T-cell (primary cell): ENCODE data around the gene RAB31. TPM values are rescaled to one million over a fixed set of nuclear protein-coding genes. Genes with fewer than 3 reads are reported as not detected.

Experiments used
- ATAC-seq, 4 experiments: fragments of 200-7000 bp in 3 of 4; fragments of 150-1000 bp in 1 of 4; cut with Tn5 transposase; replicated peaks in 1 of 4; 1 replicate in 3 of 4; 2 replicates in 1 of 4; pipeline ENCODE4 v1.10.0; 2021; ENCODE audit warnings: moderate library complexity in 3 of 4, mild to moderate bottlenecking in 2 of 4, moderate number of reproducible peaks in 1 of 4
- CTCF ChIA-PET, 2 donors: fragments of 300-600 bp; sonication (Branson Sonifier 250); formaldehyde crosslinking; loops; one replicate each; lab custom pipeline; 2022; ENCODE audit warnings: antibody characterized with exemption in 2 of 2; lab: Charles Lee
- POLR2A ChIA-PET, 2 donors: fragments of 300-600 bp; sonication (Branson Sonifier 250); formaldehyde crosslinking; loops; one replicate each; lab custom pipeline; 2022; ENCODE audit warnings: antibody characterized with exemption in 2 of 2; lab: Charles Lee
- DNase-seq, 35 experiments: peaks; one replicate each; pipeline versions ENCODE4 v3.0.0 to v3.0.0-alpha.2; 2013 to 2023
- H3K27ac ChIP-seq: one replicate; pipeline ENCODE4 v1.5.1; 2013; ENCODE audit warnings: low read length
- H3K27me3 ChIP-seq, 2 experiments: replicated peaks in 1 of 2; 1 replicate in 1 of 2; 2 replicates in 1 of 2; pipeline versions ENCODE4 v1.6.1 to v1.7.0; 2013; ENCODE audit warnings: low read length in 1 of 2, mixed read lengths in 1 of 2; ENCODE audit not compliant: control insufficient read depth in 2 of 2, insufficient read depth in 2 of 2; ENCODE audit errors: extremely low read depth in 1 of 2
- H3K36me3 ChIP-seq, 2 donors: 1 replicate in 1 of 2; 2 replicates in 1 of 2; pipeline versions ENCODE4 v1.6.1 to v1.7.0; 2013; ENCODE audit warnings: low read length in 1 of 2; ENCODE audit not compliant: control insufficient read depth in 2 of 2, insufficient read depth in 1 of 2; ENCODE audit errors: extremely low read depth in 1 of 2
- H3K4me1 ChIP-seq, 2 experiments: 1 replicate in 1 of 2; 2 replicates in 1 of 2; pipeline versions ENCODE4 v1.6.1 to v1.7.0; 2013; ENCODE audit warnings: low read length in 2 of 2, mixed read lengths in 1 of 2; ENCODE audit not compliant: insufficient read depth in 2 of 2, control insufficient read depth in 1 of 2; ENCODE audit errors: extremely low read depth in 1 of 2
- H3K4me3 ChIP-seq, 2 donors: 1 replicate in 1 of 2; 2 replicates in 1 of 2; pipeline versions ENCODE4 v1.5.1 to v1.7.0; 2013; ENCODE audit warnings: mild to moderate bottlenecking in 2 of 2, low read length in 1 of 2, moderate library complexity in 1 of 2; ENCODE audit not compliant: control insufficient read depth in 1 of 2; ENCODE audit errors: extremely low read depth in 1 of 2
- H3K9me3 ChIP-seq: 2 replicates; pipeline ENCODE4 v1.7.0; 2013
- H3K27ac Mint-ChIP-seq, 2 donors: one replicate each; pipeline ENCODE4 v1.8.0; 2020 to 2021; ENCODE audit warnings: mild to moderate bottlenecking in 2 of 2, mixed read lengths in 2 of 2
- H3K27me3 Mint-ChIP-seq, 2 donors: one replicate each; pipeline ENCODE4 v1.8.0; 2021 to 2022; ENCODE audit warnings: mixed read lengths in 2 of 2
- H3K36me3 Mint-ChIP-seq: one replicate; pipeline ENCODE4 v1.8.0; 2021; ENCODE audit warnings: mixed read lengths
- H3K4me1 Mint-ChIP-seq, 3 donors: one replicate each; pipeline ENCODE4 v1.8.0; 2020 to 2022; ENCODE audit warnings: mixed read lengths in 3 of 3, mild to moderate bottlenecking in 1 of 3
- H3K4me3 Mint-ChIP-seq, 3 donors: one replicate each; pipeline ENCODE4 v1.8.0; 2020 to 2022; ENCODE audit warnings: mild to moderate bottlenecking in 3 of 3, mixed read lengths in 3 of 3, moderate library complexity in 3 of 3
- H3K9me3 Mint-ChIP-seq, 3 donors: one replicate each; pipeline ENCODE4 v1.8.0; 2020 to 2022; ENCODE audit warnings: mixed read lengths in 3 of 3
- WGBS: methylation state at CpG from one replicate; pipeline ENCODE4 v1.1.5; 2013; ENCODE audit warnings: missing lambda C conversion rate; ENCODE audit not compliant: insufficient coverage; 5-methylcytosine and 5-hydroxymethylcytosine counted together
- total RNA-seq, 35 experiments: library from RNA in 6 of 35; stranded (reverse) in 6 of 35; fragments of 120-200 nt in 1 of 35; gene quantifications; one replicate each; pipeline versions ENCODE4 v1.2.1 to v1.2.4 and lab custom pipeline; 2013 to 2026

RAB31 gene
- total RNA-seq, 5 donors from 2014 or later (not counting 1 experiment from before 2014, with no cell fraction given), result 0.60 to 2.0 (median 1.5) TPM

GRCh38 chr18:9870431-9871008, 162.4 kb downstream of the RAB31 start:
- ATAC-seq (no peak), DNase-seq (no peak)
- Mint-ChIP-seq H3K4me3 (no peak overlapping the region), H3K9me3 (peaks cover 8 to 14% (median 13%) of the 10 kb centered on the region in 3 donors), H3K27ac (no peak overlapping the region), H3K4me1 (peaks cover 0 to 8% (median 2%) of the 10 kb centered on the region in 3 donors), H3K36me3 (peaks cover 5% of the 10 kb centered on the region), H3K27me3 (peaks cover 23 to 30% of the 10 kb centered on the region in 2 donors)
- H3K27me3 ChIP-seq, result peaks cover 0 to 5% of the 10 kb centered on the region in 2 experiments
- no peak overlapping the region for H3K4me3 ChIP-seq
- ChIA-PET CTCF (no interaction called here), POLR2A (interaction anchor here in 1 of 2 donors (0.5 kb wide), 1 partner anchor 69 kb away, joined by 8 read pairs; no protein-coding TSS in a partner anchor)
- no peaks in the 10 kb centered on the region for H3K9me3 ChIP-seq
- no peaks in the 10 kb centered on the region for H3K36me3 ChIP-seq
- no peaks in the 10 kb centered on the region for H3K4me1 ChIP-seq
- H3K27ac ChIP-seq, result no peak overlapping the region
- 67% methylated on average over 4 of the region's 4 CpGs for WGBS

DNA sequence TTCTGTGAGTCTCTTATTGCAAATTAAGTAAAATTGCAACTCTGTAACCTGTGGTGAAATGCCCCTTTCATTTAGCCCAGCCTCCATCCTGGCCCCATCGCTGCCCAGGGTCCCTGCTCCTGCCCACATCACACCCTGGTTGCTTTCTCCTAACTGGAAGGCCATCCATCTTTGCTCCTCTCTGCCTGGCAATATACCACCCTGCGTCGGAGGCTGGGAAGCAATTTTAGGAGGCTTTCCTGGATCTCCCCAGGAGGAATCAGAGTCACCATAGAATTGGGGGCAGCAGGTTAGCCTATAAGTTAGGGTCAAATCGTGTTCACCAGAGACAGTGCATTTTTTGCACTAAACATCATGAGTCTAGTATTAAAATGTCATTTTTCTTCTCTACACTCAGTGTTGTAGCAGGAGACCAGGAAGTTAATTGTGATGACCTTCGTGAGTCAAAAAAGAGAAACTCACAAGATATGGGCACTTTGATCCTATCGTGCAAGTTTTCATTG, 163.2 kb downstream of the RAB31 start:
- H3K4me1 ChIP-seq, result no peaks in the 10 kb centered on the region
- no peak for ATAC-seq
- no peak overlapping the region for H3K27ac ChIP-seq
- no peak overlapping the region for H3K4me3 ChIP-seq
- H3K4me3 Mint-ChIP-seq, result no peak overlapping the region
- H3K27me3 Mint-ChIP-seq, result peaks cover 20 to 29% of the 10 kb centered on the region in 2 donors
- peaks cover 0 to 5% of the 10 kb centered on the region in 2 experiments for H3K27me3 ChIP-seq
- POLR2A ChIA-PET, result no interaction called here
- no peak overlapping the region for H3K27ac Mint-ChIP-seq
- H3K36me3 ChIP-seq, result no peaks in the 10 kb centered on the region
- H3K9me3 ChIP-seq, result no peaks in the 10 kb centered on the region
- peaks cover 0 to 7% (median 5%) of the 10 kb centered on the region in 3 donors for H3K9me3 Mint-ChIP-seq
- CTCF ChIA-PET, result no interaction called here
- DNase-seq, result no peak
- no peaks in the 10 kb centered on the region for H3K36me3 Mint-ChIP-seq
- 100% methylated on average over 1 of the region's 6 CpGs for WGBS
- H3K4me1 Mint-ChIP-seq, result peaks cover 0 to 8% (median 2%) of the 10 kb centered on the region in 3 donors

- ATAC-seq, result no peak
- CTCF ChIA-PET, result no interaction called here
Observed at GRCh38 chr18:9872823-9873222, 164.7 kb downstream of the RAB31 start.

DNA sequence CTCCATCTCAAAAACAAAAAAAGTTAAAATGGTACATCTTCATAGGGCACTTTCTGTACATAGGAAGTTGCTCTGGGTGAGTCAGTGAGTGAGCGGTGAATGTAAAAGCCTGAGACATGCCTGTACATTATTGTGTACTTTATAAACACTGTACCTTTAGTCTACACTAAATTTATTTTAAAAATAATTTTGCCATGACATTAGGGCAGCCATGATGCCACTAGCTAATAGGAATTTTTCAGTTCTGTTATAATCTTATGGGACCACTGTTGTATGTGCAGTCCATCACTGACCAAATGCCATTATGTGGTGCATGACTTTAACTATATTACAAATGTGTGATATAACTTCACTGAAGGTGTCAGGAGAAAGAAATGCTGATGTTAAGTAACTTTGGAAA, 166.6 kb downstream of the RAB31 start:
- ATAC-seq (no peak), DNase-seq (no peak)
- H3K9me3 ChIP-seq, result no peaks in the 10 kb centered on the region
- no peak overlapping the region for H3K27ac ChIP-seq
- ChIA-PET POLR2A (no interaction called here), CTCF (no interaction called here)
- Mint-ChIP-seq H3K27ac (no peak overlapping the region), H3K9me3 (no peaks in the 10 kb centered on the region), H3K4me3 (no peak overlapping the region), H3K27me3 (peaks cover 26 to 29% of the 10 kb centered on the region in 2 donors), H3K36me3 (no peaks in the 10 kb centered on the region), H3K4me1 (peaks cover 3 to 8% (median 5%) of the 10 kb centered on the region in 3 donors)
- WGBS, result no CpG with 5 or more reads among the region's 1 CpG
- H3K4me3 ChIP-seq, result no peak overlapping the region
- peaks cover 0 to 5% of the 10 kb centered on the region in 2 experiments for H3K27me3 ChIP-seq
- H3K4me1 ChIP-seq, result no peaks in the 10 kb centered on the region
- H3K36me3 ChIP-seq, result no peaks in the 10 kb centered on the region

More at GRCh38 chr18:9872823-9873222, 164.7 kb downstream of the RAB31 start:
- Mint-ChIP-seq H3K4me3 (no peak overlapping the region), H3K27ac (no peak overlapping the region), H3K27me3 (peaks cover 26 to 34% of the 10 kb centered on the region in 2 donors), H3K4me1 (peaks cover 3 to 8% (median 7%) of the 10 kb centered on the region in 3 donors), H3K9me3 (no peaks in the 10 kb centered on the region), H3K36me3 (no peaks in the 10 kb centered on the region)
- H3K4me1 ChIP-seq, result no peaks in the 10 kb centered on the region
- H3K27me3 ChIP-seq, result peaks cover 0 to 5% of the 10 kb centered on the region in 2 experiments
- H3K36me3 ChIP-seq, result no peaks in the 10 kb centered on the region
- no peak overlapping the region for H3K4me3 ChIP-seq
- POLR2A ChIA-PET, result no interaction called here
- H3K27ac ChIP-seq, result no peak overlapping the region
- no peak for DNase-seq
- no peaks in the 10 kb centered on the region for H3K9me3 ChIP-seq

DNA sequence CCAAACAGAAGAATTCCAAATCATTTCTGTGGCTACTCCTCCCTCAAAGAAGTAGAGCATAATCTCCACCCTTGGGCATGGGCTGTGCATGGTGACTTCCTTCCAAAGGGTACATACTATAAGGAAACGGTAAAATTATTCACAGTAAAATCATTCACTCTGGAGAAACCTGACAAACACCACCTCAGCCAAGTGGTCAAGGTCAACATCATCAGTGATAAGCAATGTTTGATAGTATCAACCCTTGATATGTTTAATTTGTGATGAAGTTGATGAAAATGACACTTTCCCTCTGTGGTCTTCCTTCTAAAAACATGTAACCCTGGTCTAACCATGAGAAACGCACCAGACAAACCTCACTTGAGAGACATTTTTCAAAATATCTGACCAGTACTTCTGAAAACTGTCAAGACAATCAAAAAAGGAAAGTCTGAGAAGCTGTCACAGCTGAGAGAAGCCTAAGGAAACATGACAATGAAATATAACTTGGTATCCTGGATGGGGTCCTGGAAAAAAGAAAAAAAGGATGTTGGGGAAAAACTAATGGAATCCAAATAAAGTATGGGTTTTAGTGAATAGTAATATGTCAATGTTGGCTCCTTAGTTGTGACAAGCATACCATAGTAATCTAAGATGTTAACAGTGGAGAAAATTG, 168.2 kb downstream of the RAB31 start:
- no peaks in the 10 kb centered on the region for H3K36me3 ChIP-seq
- H3K27ac Mint-ChIP-seq, result no peak overlapping the region
- H3K4me3 ChIP-seq, result no peak overlapping the region
- ChIA-PET POLR2A (no interaction called here), CTCF (no interaction called here)
- H3K4me1 Mint-ChIP-seq, result peaks cover 0 to 5% (median 3%) of the 10 kb centered on the region in 3 donors
- DNase-seq, result no peak
- H3K36me3 Mint-ChIP-seq, result no peaks in the 10 kb centered on the region
- H3K9me3 Mint-ChIP-seq, result no peaks in the 10 kb centered on the region
- no peak overlapping the region for H3K4me3 Mint-ChIP-seq
- H3K9me3 ChIP-seq, result no peaks in the 10 kb centered on the region
- no CpG with 5 or more reads among the region's 2 CpGs for WGBS
- no peak for ATAC-seq
- no peak overlapping the region for H3K27ac ChIP-seq
- H3K27me3 Mint-ChIP-seq, result peaks cover 17 to 18% of the 10 kb centered on the region in 2 donors
- H3K4me1 ChIP-seq, result no peaks in the 10 kb centered on the region
- peaks cover 0 to 2% of the 10 kb centered on the region in 2 experiments for H3K27me3 ChIP-seq

DNA sequence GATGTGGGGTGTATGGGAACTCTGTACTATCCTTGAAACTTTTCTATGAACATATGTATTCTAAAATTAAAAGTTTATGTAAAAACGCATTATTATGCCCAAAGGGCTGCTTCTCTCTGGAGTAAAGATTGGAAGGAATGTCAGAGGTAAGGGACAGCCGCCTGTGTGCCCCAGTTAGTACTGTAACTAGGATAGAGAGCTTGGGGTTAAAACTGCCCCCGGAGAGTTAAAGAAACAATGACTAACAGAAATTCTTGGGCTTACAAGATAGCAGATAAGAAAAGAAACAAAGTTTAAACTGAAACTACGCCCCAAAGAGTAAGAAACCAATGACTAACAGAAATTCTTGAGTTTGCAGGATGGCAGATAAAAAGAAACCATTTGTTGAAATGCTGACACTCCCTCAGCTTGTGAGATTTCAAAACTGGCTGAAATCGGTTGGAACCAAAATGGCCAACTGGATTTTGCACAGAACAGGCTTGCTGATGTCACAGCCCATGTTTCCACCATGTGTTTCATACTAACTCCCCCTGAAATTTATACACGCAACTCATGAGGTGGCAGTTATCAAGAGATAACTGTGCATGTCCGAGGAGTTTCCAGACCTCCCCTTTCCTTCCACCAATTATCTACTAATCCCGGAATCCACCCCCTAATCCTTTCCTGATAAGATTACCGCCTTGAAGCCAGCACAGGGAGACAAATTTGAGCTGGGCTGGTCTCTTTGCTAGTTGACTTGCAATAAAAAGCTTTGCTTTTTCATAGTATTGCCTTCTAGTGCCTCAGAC, 169.0 kb downstream of the RAB31 start:
- ATAC-seq (no peak), DNase-seq (no peak)
- 53% methylated on average over 4 of the region's 9 CpGs for WGBS
- no peaks in the 10 kb centered on the region for H3K9me3 Mint-ChIP-seq
- POLR2A ChIA-PET, result no interaction called here
- H3K4me1 ChIP-seq, result no peaks in the 10 kb centered on the region
- CTCF ChIA-PET, result no interaction called here
- peaks cover 14 to 15% of the 10 kb centered on the region in 2 donors for H3K27me3 Mint-ChIP-seq
- no peak overlapping the region for H3K4me3 Mint-ChIP-seq
- no peaks in the 10 kb centered on the region for H3K36me3 Mint-ChIP-seq
- H3K4me3 ChIP-seq, result no peak overlapping the region
- no peak overlapping the region for H3K27ac Mint-ChIP-seq
- H3K27me3 ChIP-seq, result peaks cover 0 to 2% of the 10 kb centered on the region in 2 experiments
- no peak overlapping the region for H3K27ac ChIP-seq
- H3K9me3 ChIP-seq, result no peaks in the 10 kb centered on the region
- H3K4me1 Mint-ChIP-seq, result peaks cover 0 to 5% (median 3%) of the 10 kb centered on the region in 3 donors
- H3K36me3 ChIP-seq, result no peaks in the 10 kb centered on the region
